ENCODE measurements around the gene KCNN3. TPM values are rescaled to one million over a fixed set of nuclear protein-coding genes. Genes with fewer than 3 reads are reported as not detected.

The KCNN3 gene
- total RNA-seq, 2 donors from 2014 or later: 1.9 to 2.0 TPM

- intact Hi-C loops (cut with DNase I): no loop called here
- no peak for DNase-seq (ENCODE audit: low spot score)
Observed at GRCh38 chr1:154747740-154748404, 122.2 kb downstream of the KCNN3 start.

GRCh38 chr1:154747380-154747739 is 122.7 kb downstream of the KCNN3 start:
- DNase-seq (ENCODE audit: low spot score): peak; percentile 3
- intact Hi-C loops (cut with DNase I): no loop called here

- no peak for DNase-seq (ENCODE audit: low spot score)
- intact Hi-C loops (cut with DNase I): no loop called here
Observed at GRCh38 chr1:154746622-154747299, 123.3 kb downstream of the KCNN3 start.

GRCh38 chr1:154745750-154746425 is 124.2 kb downstream of the KCNN3 start:
- no peak for DNase-seq (ENCODE audit: low spot score)
- intact Hi-C loops (cut with DNase I): no loop called here

GRCh38 chr1:154745286-154745731 is 124.8 kb downstream of the KCNN3 start:
- intact Hi-C loops (cut with DNase I): no loop called here
- DNase-seq (ENCODE audit: low spot score): peak; percentile 51

- no peak for DNase-seq (ENCODE audit: low spot score)
- intact Hi-C loops (cut with DNase I): no loop called here
Observed at GRCh38 chr1:154744352-154745035, 125.6 kb downstream of the KCNN3 start.

- no peak for DNase-seq (ENCODE audit: low spot score)
- intact Hi-C loops (cut with DNase I): no loop called here
Observed at GRCh38 chr1:154743526-154744036, 126.5 kb downstream of the KCNN3 start.

- no peak for DNase-seq (ENCODE audit: low spot score)
- intact Hi-C loops (cut with DNase I): no loop called here
Observed at GRCh38 chr1:154742606-154743005, 127.5 kb downstream of the KCNN3 start.

- DNase-seq (ENCODE audit: low spot score): no peak
- intact Hi-C loops (cut with DNase I): no loop called here
Observed at GRCh38 chr1:154741741-154742495, 128.2 kb downstream of the KCNN3 start.

GRCh38 chr1:154741327-154741726 is 128.8 kb downstream of the KCNN3 start:
- DNase-seq (ENCODE audit: low spot score): no peak
- intact Hi-C loops (cut with DNase I): no loop called here

- no peak for DNase-seq (ENCODE audit: low spot score)
- intact Hi-C loops (cut with DNase I): no loop called here
Observed at GRCh38 chr1:154739654-154740053, 130.4 kb downstream of the KCNN3 start.

GRCh38 chr1:154736841-154737240 is 133.2 kb downstream of the KCNN3 start:
- intact Hi-C loops (cut with DNase I): no loop called here
- peak; percentile 63 for DNase-seq (ENCODE audit: low spot score)

- intact Hi-C loops (cut with DNase I): no loop called here
- peak; percentile 14 for DNase-seq (ENCODE audit: low spot score)
Observed at GRCh38 chr1:154735804-154736168, 134.3 kb downstream of the KCNN3 start.

- intact Hi-C loops (cut with DNase I): no loop called here
- DNase-seq (ENCODE audit: low spot score): peak; percentile 52
Observed at GRCh38 chr1:154735061-154735803, 134.8 kb downstream of the KCNN3 start.

- intact Hi-C loops (cut with DNase I): no loop called here
- DNase-seq (ENCODE audit: low spot score): peak; percentile 68
Observed at GRCh38 chr1:154733621-154734020, 136.5 kb downstream of the KCNN3 start.

GRCh38 chr1:154730986-154731489 is 139.0 kb downstream of the KCNN3 start:
- intact Hi-C loops (cut with DNase I): no loop called here
- peak; percentile 71 for DNase-seq (ENCODE audit: low spot score)

GRCh38 chr1:154730259-154730658 is 139.8 kb downstream of the KCNN3 start:
- intact Hi-C loops (cut with DNase I): no loop called here

GRCh38 chr1:154729577-154729976 is 140.5 kb downstream of the KCNN3 start:
- intact Hi-C loops (cut with DNase I): no loop called here
- DNase-seq (ENCODE audit: low spot score): peak; percentile 6

More at GRCh38 chr1:154730259-154730658, 139.8 kb downstream of the KCNN3 start:
- DNase-seq (ENCODE audit: low spot score): peak; percentile 1
